Stimulated activated CD4-positive, alpha-beta T cell treated with anti-CD3 and anti-CD28 coated beads, Interleukin-12 subunit alpha, Interleukin-12 subunit beta, amount 100 ng/mL, for 24 hours (primary cell): ENCODE measurements around the gene HPN.
"Not testable (repeated sequence)": the region's sequence is repeated elsewhere in the genome, so short reads cannot be mapped to it uniquely, and the experiment has no call there.

Source experiments
- DNase-seq, 2 experiments: peaks; one replicate each; pipeline ENCODE4 v3.0.0-alpha.2; 2020; ENCODE audit warnings: low read depth in 2 of 2

The HPN gene

GRCh38 chr19:35027851-35028599, 13.5 kb upstream of the HPN start:
- DNase-seq = no peak

GRCh38 chr19:35028600-35028885, 13.0 kb upstream of the HPN start:
- not testable (repeated sequence) for DNase-seq

GRCh38 chr19:35029275-35029736, 12.2 kb upstream of the HPN start:
- DNase-seq = not testable (repeated sequence)

GRCh38 chr19:35029737-35030256, 11.7 kb upstream of the HPN start:
- DNase-seq = no peak

GRCh38 chr19:35030257-35031071, 11.1 kb upstream of the HPN start, which contains the start of gene SCN1B:
Gene SCN1B (plus strand): TSS chr19:35030470. CDS start chr19:35030821, 351 bp downstream.
- peak; percentile 40 to 67 for DNase-seq

GRCh38 chr19:35031072-35031881, 10.2 kb upstream of the HPN start:
- no peak for DNase-seq

- DNase-seq = no peak
Measured at GRCh38 chr19:35032356-35032865, 9.1 kb upstream of the HPN start.

- no peak for DNase-seq
Measured at GRCh38 chr19:35033067-35034004, 8.2 kb upstream of the HPN start.

- DNase-seq = no peak
Measured at GRCh38 chr19:35034005-35034502, 7.5 kb upstream of the HPN start.

GRCh38 chr19:35034588-35035382, 6.7 kb upstream of the HPN start:
- no peak for DNase-seq

- DNase-seq = no peak
Measured at GRCh38 chr19:35037716-35038622, 3.6 kb upstream of the HPN start.

- no peak for DNase-seq
Measured at GRCh38 chr19:35038623-35039512, 2.7 kb upstream of the HPN start.

GRCh38 chr19:35039881-35040825, 1.4 kb upstream of the HPN start:
- DNase-seq = no peak

- no peak for DNase-seq
Measured at GRCh38 chr19:35040826-35041547, 534 bp upstream of the HPN start.

- no peak for DNase-seq
Measured at GRCh38 chr19:35042056-35042730, 672 bp downstream of the HPN start.
